GM19395 (cell line): ENCODE results near the gene KLC4.
"Not testable (repeated sequence)": the region's sequence is repeated elsewhere in the genome, so short reads cannot be mapped to it uniquely, and the experiment has no call there.

Source experiments
- ATAC-seq: cut with Tn5 transposase; IDR thresholded peaks from one replicate; pipeline ENCODE4 v1.9.1; 2021; ENCODE audit warnings: mild to moderate bottlenecking, moderate library complexity; ENCODE audit not compliant: unreplicated experiment

The KLC4 gene

DNA sequence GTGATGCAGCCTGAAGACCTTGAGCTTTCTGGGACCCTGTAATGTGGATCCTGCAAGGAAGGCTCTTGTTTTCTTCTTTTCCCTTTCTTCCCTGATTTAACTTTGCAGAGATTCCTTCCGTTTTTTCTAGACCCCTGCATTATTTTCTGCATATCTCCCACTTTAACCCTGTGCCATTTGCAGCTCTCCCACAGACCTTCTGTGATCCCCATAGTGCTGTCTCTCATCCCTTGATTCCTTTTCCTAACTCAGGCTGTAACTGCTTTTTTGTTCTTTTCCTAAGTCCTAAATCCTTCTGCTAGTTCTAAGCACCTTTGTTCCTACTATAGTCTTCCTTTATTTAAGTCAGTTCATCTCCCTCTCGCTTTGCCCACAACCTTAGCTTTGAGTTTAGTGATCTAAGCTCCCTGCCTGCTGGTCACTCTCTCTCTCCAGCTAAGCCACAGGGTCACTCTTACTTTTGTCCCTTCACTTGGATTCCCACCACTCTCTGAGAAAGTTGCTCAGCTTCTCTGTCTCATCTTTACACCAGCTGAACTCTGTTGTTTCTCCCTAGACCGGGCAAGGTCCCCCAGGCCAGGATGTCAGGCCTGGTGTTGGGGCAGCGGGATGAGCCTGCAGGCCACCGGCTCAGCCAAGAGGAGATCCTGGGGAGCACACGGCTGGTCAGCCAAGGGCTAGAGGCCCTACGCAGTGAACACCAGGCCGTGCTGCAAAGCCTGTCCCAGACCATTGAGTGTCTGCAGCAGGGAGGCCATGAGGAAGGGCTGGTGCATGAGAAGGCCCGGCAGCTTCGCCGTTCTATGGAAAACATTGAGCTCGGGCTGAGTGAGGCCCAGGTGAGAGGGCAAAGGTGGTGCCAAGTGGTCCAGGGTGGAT, 1.6 kb downstream of the KLC4 start:
- ATAC-seq: no peak

- ATAC-seq: no peak
Observed at GRCh38 chr6:43061861-43062260, 2.4 kb downstream of the KLC4 start.

GRCh38 chr6:43062818-43063217, 3.4 kb downstream of the KLC4 start:
- no peak for ATAC-seq

DNA sequence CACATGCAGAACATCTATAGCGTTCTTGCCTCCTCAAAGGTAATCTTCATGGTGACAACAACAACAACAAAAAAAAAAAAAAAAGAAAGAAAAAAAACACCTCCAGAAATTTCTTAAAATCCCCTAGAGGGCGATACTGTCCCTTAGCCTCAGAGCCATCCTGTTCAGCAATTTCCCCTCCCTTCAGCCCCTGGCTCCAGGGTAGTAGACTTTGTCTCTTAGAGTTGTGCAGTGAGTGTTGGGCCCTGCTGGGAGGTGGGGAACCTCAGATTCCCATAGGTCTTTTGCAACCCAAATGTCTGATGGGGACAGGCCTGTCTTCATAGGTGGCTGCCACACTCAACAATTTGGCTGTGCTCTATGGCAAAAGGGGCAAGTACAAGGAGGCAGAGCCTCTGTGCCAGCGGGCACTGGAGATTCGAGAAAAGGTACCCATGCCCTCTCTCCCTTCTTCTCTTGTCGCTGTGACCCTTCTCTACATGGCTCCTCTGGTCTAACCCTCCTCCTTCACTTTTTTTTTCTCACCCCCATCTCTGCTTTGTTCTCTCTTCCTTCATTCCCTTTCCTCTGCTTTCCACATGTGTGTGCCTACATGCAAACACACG, 10.7 kb downstream of the KLC4 start:
- no peak for ATAC-seq

DNA sequence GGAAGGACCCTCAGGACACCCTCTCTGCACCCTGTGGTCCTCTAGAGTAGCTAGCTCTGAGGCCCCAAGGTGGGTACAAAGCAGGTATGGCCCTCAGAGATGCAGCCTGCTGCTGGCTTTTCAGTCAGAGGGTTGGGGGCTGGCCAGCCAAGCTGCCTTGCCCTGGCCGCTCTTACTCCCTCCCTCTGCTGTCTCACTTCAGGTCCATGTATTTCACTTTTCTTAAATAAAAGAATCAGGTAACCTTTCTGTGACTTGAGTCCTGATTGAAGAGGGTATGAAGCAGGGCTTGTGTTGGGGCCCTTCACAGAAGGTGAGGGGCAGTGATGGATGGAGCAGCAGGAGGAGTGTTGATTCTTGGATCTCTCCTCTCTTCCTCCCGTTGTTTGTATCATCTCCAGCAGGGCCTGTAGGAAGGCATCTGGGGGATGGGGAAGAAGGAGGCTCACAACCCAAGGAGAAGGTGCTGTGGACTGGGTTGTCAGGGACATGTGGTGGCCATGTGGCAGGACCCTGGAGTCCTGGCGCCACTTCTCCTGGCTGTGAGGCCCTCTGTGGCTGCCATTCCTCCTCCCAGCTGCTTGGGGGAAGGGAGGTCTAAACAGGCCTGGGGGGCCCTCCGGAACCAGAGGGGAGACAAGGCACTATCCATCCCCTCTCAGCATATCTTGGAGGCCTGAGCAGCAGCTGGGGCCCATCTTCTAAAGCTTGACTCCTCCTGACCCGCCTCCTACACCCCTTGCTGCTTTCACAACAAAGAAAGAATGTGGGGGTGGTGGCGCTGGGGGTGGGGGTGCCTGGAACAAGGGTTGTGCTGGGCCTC, 15.6 kb downstream of the KLC4 start:
- ATAC-seq: no peak

- ATAC-seq: no peak
Observed at GRCh38 chr6:43075670-43076463, 16.4 kb downstream of the KLC4 start, which contains the start of gene PTK7. Gene PTK7, plus strand, starts transcription at chr6:43076314. Its CDS starts 175 bp downstream, at chr6:43076489.

DNA sequence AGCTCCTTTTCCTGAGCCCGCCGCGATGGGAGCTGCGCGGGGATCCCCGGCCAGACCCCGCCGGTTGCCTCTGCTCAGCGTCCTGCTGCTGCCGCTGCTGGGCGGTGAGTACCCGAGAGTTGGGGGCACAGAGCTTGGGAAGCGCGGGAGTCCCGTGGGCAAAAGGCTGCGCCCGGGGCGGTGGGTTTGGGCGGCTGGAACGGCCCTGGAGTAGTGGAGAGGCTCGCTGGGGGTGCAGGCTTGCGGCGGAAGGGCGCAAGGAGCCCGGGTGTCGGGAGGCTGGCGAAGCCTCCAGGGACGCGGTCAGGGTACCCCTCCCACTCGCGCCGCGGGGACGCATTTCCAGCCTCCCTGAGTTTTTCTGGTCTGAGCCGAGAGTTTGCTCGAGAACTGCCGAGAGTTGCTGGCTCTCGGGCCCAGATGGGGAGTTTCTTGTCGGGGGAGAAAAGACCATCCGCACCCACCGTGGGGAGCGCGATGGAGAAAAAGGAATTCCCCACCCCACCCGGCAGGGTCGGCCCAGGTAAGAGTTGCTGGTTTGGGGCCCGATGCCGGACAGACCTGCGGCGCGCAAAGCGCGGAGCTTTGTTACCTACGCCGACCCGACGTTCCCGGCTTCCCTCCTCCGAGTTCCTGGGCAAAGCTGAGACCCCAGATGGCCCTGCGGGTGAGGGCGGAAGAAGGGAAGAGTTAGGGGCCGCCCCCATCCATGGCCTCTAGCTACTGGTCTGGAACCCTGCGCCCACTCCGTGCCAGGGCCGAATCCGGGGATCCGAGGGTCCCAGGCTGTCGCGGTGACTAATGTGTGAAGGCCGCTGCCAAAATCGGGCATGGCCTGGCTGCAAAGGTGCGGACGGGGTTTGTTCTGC, 17.3 kb downstream of the KLC4 start:
- no peak for ATAC-seq

DNA sequence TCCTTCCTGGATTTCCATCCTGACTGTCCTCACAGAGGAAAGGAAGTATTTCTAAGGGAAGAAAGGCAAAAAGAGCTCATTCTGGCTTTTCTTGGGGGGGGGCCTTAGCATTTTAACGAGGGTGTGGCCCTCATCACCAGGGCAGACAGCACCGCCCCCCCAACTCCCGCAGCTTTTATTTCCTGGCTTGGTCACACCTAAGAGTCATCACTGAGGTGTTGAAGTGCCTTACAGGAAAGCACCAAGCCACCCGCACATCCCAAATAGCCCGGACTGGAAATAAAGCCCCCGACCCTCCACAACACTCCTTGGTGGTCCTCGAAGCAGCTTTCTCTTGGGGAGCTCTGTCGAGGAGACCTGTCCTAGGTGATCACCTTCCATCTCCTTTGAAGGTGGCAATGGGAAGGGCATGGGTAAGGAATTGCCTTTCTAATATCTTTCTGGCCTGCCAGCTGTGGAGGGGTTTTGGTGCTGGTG, 17.9 kb downstream of the KLC4 start:
- no peak for ATAC-seq

- ATAC-seq: no peak
Observed at GRCh38 chr6:43077981-43078511, 18.6 kb downstream of the KLC4 start.

DNA sequence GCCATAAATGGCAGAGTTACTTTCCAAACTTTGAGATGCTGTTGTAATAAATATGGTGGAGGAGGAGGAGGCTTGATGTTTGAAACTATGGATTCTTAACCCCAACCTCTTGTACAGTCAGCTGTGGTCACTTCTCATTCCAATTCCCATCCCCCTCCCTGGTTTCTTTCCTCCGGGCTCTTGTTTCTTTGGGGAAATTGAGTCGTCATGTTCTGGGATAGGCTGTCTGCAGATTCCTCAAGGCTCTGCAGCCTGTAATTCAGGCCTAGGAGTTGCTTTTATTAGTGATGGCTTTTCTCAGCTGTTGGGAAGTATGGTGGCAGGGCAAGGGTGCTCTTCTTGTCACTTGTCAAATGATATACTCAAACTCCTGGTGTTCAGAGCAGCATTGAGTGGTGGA, 19.3 kb downstream of the KLC4 start:
- no peak for ATAC-seq

GRCh38 chr6:43081043-43081442, 21.6 kb downstream of the KLC4 start:
- no peak for ATAC-seq

DNA sequence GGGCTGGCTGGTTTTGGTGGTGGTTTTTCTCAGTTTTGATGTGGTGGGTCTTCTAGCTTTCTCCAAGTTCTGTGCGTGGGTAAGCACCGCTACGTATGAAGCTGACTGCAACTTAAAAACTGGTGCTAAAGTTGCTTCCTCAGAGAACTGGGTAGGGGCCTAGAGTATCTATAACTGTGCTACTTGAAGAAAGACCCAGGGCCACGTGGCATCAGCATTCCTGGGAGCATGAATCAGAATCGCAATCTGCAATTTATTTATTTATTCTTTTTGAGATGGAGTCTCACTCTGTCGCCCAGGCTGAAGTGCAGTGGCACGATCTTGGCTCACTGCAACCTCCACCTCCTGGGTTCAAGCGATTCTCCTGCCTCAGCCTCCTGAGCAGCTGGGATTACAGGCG, 22.5 kb downstream of the KLC4 start:
- not testable (repeated sequence) for ATAC-seq

GRCh38 chr6:43082806-43083655, 23.6 kb downstream of the KLC4 start:
- no peak for ATAC-seq

- no peak for ATAC-seq
Observed at GRCh38 chr6:43086022-43086658, 26.7 kb downstream of the KLC4 start.

DNA sequence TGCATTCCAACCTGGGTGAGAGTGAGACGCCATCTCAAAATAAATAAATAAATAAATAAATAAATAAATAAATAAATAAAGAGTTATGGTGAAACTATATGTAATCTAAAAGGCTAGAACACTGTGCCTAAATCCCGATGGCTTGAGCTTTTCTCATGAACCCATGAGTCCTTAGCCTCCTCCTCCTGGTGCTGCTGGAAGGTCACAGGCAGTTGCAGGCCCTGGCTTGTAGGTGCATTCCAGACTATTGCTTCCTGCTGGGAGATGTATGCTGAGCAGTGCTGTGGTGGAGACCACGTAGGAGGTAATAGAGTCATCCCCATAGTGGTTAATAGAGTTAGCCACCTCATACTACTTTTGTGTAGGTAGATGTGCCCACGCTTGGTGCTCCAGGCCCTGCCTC, 29.2 kb downstream of the KLC4 start:
- ATAC-seq: no peak

- ATAC-seq: no peak
Observed at GRCh38 chr6:43089467-43089866, 30.0 kb downstream of the KLC4 start.

GRCh38 chr6:43089874-43090558, 30.6 kb downstream of the KLC4 start:
- no peak for ATAC-seq
